ENCODE results near the gene CHD2.

The CHD2 gene

GRCh38 chr15:93070132-93070531 is 170.0 kb downstream of the CHD2 start:
- no peak overlapping the region for H3K4me3 ChIP-seq (ENCODE audit: insufficient read length, low read depth)
- H3K27me3 ChIP-seq (ENCODE audit: insufficient read depth, insufficient read length) = peaks cover 19% of the 10 kb centered on the region
- TF ChIP-seq YY1 (IDR thresholded peaks at IDR 0.05; ENCODE audit: insufficient read depth, insufficient read length) (no peak), ZNF274 (IDR thresholded peaks at IDR 0.05; ENCODE audit: low read depth, low read length) (no peak), SUZ12 (IDR thresholded peaks at IDR 0.05; ENCODE audit: extremely low read depth, insufficient read depth, insufficient read length) (no peak)
- peaks cover 24% of the 10 kb centered on the region for H3K36me3 ChIP-seq (ENCODE audit: insufficient read depth, insufficient read length, low read length)
- peak overlapping the region; percentile 51 for H3K9ac ChIP-seq (ENCODE audit: insufficient read length, low read depth)
- no peaks in the 10 kb centered on the region for H3K9me3 ChIP-seq (ENCODE audit: insufficient read depth, low read length)
- DNase-seq (ENCODE audit: low read depth, low spot score) = no peak
- H3K4me1 ChIP-seq (ENCODE audit: insufficient read depth, insufficient read length) = peaks cover 19% of the 10 kb centered on the region

GRCh38 chr15:93070551-93071296 is 170.6 kb downstream of the CHD2 start:
- TF ChIP-seq SUZ12 (IDR thresholded peaks at IDR 0.05; ENCODE audit: extremely low read depth, insufficient read depth, insufficient read length) (no peak), YY1 (IDR thresholded peaks at IDR 0.05; ENCODE audit: insufficient read depth, insufficient read length) (no peak), ZNF274 (IDR thresholded peaks at IDR 0.05; ENCODE audit: low read depth, low read length) (no peak)
- Histone ChIP-seq H3K4me3 (ENCODE audit: insufficient read length, low read depth) (peak overlapping the region; percentile 84), H3K36me3 (ENCODE audit: insufficient read depth, insufficient read length, low read length) (peaks cover 18% of the 10 kb centered on the region), H3K9me3 (ENCODE audit: insufficient read depth, low read length) (no peaks in the 10 kb centered on the region), H3K27me3 (ENCODE audit: insufficient read depth, insufficient read length) (peaks cover 19% of the 10 kb centered on the region), H3K9ac (ENCODE audit: insufficient read length, low read depth) (peak overlapping the region; percentile 97), H3K4me1 (ENCODE audit: insufficient read depth, insufficient read length) (peaks cover 19% of the 10 kb centered on the region)
- no peak for DNase-seq (ENCODE audit: low read depth, low spot score)

- peak overlapping the region; percentile 97 for H3K9ac ChIP-seq (ENCODE audit: insufficient read length, low read depth)
Measured at GRCh38 chr15:93071469-93071936, 171.4 kb downstream of the CHD2 start.

GRCh38 chr15:93072011-93072410 is 171.9 kb downstream of the CHD2 start:
- H3K9ac ChIP-seq (ENCODE audit: insufficient read length, low read depth) = peak overlapping the region; percentile 97
- peaks cover 19% of the 10 kb centered on the region for H3K4me1 ChIP-seq (ENCODE audit: insufficient read depth, insufficient read length)
- H3K4me3 ChIP-seq (ENCODE audit: insufficient read length, low read depth) = peak overlapping the region; percentile 84
- peaks cover 13% of the 10 kb centered on the region for H3K36me3 ChIP-seq (ENCODE audit: insufficient read depth, insufficient read length, low read length)
- no peaks in the 10 kb centered on the region for H3K9me3 ChIP-seq (ENCODE audit: insufficient read depth, low read length)
- TF ChIP-seq ZNF274 (IDR thresholded peaks at IDR 0.05; ENCODE audit: low read depth, low read length) (no peak), SUZ12 (IDR thresholded peaks at IDR 0.05; ENCODE audit: extremely low read depth, insufficient read depth, insufficient read length) (no peak), YY1 (IDR thresholded peaks at IDR 0.05; ENCODE audit: insufficient read depth, insufficient read length) (no peak)
- no peak for DNase-seq (ENCODE audit: low read depth, low spot score)
- peaks cover 23% of the 10 kb centered on the region for H3K27me3 ChIP-seq (ENCODE audit: insufficient read depth, insufficient read length)

More at GRCh38 chr15:93071469-93071936, 171.4 kb downstream of the CHD2 start:
- peaks cover 13% of the 10 kb centered on the region for H3K36me3 ChIP-seq (ENCODE audit: insufficient read depth, insufficient read length, low read length)
- no peak for DNase-seq (ENCODE audit: low read depth, low spot score)
- TF ChIP-seq YY1 (IDR thresholded peaks at IDR 0.05; ENCODE audit: insufficient read depth, insufficient read length) = no peak
- TF ChIP-seq ZNF274 (IDR thresholded peaks at IDR 0.05; ENCODE audit: low read depth, low read length) = no peak
- no peak for TF ChIP-seq SUZ12 (IDR thresholded peaks at IDR 0.05; ENCODE audit: extremely low read depth, insufficient read depth, insufficient read length)
- H3K9me3 ChIP-seq (ENCODE audit: insufficient read depth, low read length) = no peaks in the 10 kb centered on the region
- H3K4me3 ChIP-seq (ENCODE audit: insufficient read length, low read depth) = peak overlapping the region; percentile 84
- peaks cover 19% of the 10 kb centered on the region for H3K27me3 ChIP-seq (ENCODE audit: insufficient read depth, insufficient read length)
- H3K4me1 ChIP-seq (ENCODE audit: insufficient read depth, insufficient read length) = peaks cover 19% of the 10 kb centered on the region

GRCh38 chr15:93072411-93073394 is 172.6 kb downstream of the CHD2 start:
- Histone ChIP-seq H3K4me1 (ENCODE audit: insufficient read depth, insufficient read length) (peaks cover 19% of the 10 kb centered on the region), H3K4me3 (ENCODE audit: insufficient read length, low read depth) (peak overlapping the region; percentile 84), H3K9ac (ENCODE audit: insufficient read length, low read depth) (peak overlapping the region; percentile 97)

GRCh38 chr15:93073465-93073952 is 173.4 kb downstream of the CHD2 start:
- peak overlapping the region; percentile 37 for H3K4me3 ChIP-seq (ENCODE audit: insufficient read length, low read depth)
- peaks cover 27% of the 10 kb centered on the region for H3K27me3 ChIP-seq (ENCODE audit: insufficient read depth, insufficient read length)
- H3K9ac ChIP-seq (ENCODE audit: insufficient read length, low read depth) = peak overlapping the region; percentile 85
- DNase-seq (ENCODE audit: low read depth, low spot score) = no peak
- no peaks in the 10 kb centered on the region for H3K9me3 ChIP-seq (ENCODE audit: insufficient read depth, low read length)
- TF ChIP-seq YY1 (IDR thresholded peaks at IDR 0.05; ENCODE audit: insufficient read depth, insufficient read length) = no peak
- TF ChIP-seq ZNF274 (IDR thresholded peaks at IDR 0.05; ENCODE audit: low read depth, low read length) = no peak
- no peak for TF ChIP-seq SUZ12 (IDR thresholded peaks at IDR 0.05; ENCODE audit: extremely low read depth, insufficient read depth, insufficient read length)
- peaks cover 14% of the 10 kb centered on the region for H3K4me1 ChIP-seq (ENCODE audit: insufficient read depth, insufficient read length)
- H3K36me3 ChIP-seq (ENCODE audit: insufficient read depth, insufficient read length, low read length) = peaks cover 12% of the 10 kb centered on the region

More at GRCh38 chr15:93072411-93073394, 172.6 kb downstream of the CHD2 start:
- TF ChIP-seq YY1 (IDR thresholded peaks at IDR 0.05; ENCODE audit: insufficient read depth, insufficient read length) = no peak
- TF ChIP-seq SUZ12 (IDR thresholded peaks at IDR 0.05; ENCODE audit: extremely low read depth, insufficient read depth, insufficient read length) = no peak
- no peak for TF ChIP-seq ZNF274 (IDR thresholded peaks at IDR 0.05; ENCODE audit: low read depth, low read length)
- peaks cover 13% of the 10 kb centered on the region for H3K36me3 ChIP-seq (ENCODE audit: insufficient read depth, insufficient read length, low read length)
- H3K9me3 ChIP-seq (ENCODE audit: insufficient read depth, low read length) = no peaks in the 10 kb centered on the region
- H3K27me3 ChIP-seq (ENCODE audit: insufficient read depth, insufficient read length) = peaks cover 27% of the 10 kb centered on the region
- peak; percentile 70 for DNase-seq (ENCODE audit: low read depth, low spot score)

Data from NT2/D1 (cell line).